Hippocampal formation (tissue), 2 donors: Measurements from ENCODE around the gene SH3GL3.

Source experiments
- DNase-seq, 2 donors: peaks; one replicate each; lab custom pipeline; 2025; lab: John Stamatoyannopoulos, UW

The SH3GL3 gene, protein sequence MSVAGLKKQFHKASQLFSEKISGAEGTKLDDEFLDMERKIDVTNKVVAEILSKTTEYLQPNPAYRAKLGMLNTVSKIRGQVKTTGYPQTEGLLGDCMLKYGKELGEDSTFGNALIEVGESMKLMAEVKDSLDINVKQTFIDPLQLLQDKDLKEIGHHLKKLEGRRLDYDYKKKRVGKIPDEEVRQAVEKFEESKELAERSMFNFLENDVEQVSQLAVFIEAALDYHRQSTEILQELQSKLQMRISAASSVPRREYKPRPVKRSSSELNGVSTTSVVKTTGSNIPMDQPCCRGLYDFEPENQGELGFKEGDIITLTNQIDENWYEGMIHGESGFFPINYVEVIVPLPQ

DNA sequence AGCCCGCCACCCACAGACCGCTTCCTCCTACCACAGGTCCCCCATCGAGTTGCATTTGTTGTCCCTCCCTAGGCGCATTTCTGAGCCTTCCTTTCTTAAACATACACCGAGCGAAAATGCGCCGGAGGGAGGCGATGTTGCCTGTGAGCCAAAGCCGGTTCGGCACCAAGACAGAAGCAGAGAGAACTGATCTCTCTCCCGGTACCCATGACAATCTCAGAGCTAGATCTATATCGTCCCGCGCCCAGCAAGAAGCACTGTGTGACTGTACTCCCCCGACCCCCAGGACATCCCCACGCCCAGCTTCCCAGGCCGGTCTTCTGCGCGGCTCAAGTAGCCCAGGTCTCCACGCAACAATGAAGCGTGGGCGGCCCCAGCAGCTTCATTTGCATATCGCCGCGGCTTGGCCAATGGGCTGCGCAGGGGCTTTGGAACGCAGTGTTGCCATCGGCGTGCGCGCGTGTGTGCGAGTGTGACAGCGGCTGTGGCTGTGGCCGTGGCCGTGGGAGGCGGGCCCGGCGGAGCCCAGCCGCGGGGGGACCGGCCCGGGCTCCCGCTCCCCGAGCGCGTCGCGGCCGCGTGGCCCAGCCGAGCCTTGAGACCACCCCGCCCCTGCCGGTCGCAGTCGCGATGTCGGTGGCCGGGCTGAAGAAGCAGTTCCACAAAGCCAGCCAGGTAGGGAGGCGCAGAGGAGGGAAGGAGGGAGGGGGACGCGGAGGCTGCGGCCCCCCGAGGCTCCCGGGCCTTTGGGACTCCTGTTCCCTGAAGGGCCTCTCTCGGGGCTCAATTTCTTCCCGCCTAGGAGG, at the start of gene SH3GL3:
SH3GL3 (plus strand) TSS at position 438 of the 806 bp plus-strand sequence; CDS start at position 631, 193 bp downstream.
- DNase-seq, result peak; percentile 89 to 91

DNA sequence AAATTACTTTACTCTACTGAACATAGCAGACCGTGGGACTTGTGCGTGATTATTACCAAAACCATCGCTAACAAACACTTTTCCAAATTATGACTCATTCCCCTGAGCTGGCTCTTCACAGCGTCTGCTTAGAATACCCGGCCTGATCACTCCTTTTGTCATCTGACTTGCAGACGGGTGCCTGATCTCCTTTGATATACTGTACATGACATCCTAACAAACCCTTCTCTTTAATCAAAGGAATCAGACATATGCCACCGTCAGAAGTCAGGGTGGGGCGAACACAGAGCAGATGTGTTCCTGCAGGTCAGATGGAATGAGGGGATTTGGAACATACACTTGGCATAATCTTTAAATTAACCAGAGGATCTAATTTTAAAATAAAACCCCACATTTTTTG, 48.5 kb upstream of the SH3GL3 start:
- DNase-seq, result no peak

DNA sequence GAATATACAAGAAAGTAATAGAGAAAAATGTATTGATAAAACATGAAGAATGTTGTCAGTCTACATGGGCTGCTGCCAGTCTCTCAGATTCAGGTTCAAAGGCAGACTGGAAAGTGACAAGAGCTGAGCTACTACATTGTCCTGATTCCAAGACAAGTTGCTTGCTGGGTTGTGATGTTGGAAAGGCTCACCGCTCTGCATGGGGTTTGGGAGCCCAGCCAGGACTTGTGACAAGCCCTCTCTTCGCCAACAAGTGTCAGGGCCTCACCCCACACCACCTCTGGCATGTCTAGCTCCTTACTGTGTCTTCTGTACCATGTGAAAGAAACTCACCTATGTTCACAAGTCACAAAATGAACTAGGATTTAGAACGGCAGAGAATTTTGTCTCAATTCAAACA, 43.0 kb upstream of the SH3GL3 start:
- DNase-seq, result no peak

DNA sequence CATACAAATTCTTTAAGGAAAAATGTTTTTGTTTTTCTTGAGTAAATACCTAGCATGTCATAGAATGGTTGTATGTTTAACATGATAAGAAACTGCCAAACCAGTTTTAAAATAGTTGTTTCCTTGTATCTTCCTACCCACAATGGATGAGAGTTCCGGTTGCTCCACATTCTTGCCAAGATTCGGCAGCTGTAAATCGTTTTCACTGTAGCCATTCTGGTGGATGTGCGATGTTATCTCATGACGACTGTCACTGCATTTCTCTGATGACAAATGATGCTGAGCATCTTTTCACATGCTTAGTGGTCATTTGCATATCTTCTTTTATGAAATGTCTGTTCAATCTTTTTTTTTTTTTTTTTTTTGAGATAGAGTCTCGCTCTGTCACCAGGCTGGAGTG, 36.6 kb upstream of the SH3GL3 start:
- DNase-seq, result no peak

DNA sequence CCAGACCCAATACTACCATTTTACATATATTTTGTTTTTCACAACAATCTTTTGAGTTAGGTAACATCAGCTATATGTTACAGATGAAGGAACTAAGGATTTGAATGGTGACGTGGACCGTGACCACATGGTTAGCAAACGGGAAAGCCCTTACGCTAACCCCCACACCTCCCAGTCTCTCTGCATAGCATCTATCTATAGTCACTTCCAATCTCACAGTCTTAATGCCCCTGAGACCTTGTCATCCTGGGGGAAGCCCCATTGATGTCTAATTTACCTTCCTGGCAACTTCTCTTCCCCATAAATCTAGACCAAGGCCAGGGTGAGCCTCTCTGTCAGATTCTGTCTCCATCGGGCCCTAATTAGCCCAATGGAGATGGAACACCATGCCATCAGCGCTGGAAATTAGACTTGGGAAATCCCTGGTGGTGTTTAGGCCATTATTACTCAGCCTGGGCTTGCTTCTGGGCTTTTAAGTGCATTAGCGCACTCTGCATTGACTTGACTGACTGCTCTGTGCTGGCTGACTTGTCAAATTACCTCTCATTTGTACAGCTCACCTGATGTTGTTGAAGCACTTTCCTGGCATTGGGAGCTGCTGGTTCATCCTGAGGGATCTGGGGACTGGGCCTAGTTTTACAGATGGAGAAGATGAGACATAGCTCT, 34.0 kb upstream of the SH3GL3 start:
- DNase-seq, result no peak

DNA sequence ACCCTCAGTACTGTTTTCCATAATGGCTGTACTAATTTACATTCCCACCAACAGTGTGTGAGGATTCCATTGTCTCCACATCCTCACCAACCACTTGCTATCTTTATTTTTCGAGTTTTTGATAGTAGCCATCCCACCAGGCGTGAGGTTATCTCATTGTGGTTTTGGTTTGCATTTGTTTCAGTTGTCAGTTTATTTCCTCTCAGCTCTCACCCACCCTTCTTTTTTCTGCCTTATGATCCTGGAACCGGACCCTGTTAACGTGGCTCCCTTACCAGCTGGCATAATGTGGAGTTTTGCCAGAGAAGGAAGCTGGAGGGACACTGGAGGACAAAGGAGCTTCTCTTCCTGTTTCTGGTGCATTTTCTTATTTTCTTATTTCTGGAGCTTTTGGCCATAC, 25.1 kb upstream of the SH3GL3 start:
- no peak for DNase-seq

DNA sequence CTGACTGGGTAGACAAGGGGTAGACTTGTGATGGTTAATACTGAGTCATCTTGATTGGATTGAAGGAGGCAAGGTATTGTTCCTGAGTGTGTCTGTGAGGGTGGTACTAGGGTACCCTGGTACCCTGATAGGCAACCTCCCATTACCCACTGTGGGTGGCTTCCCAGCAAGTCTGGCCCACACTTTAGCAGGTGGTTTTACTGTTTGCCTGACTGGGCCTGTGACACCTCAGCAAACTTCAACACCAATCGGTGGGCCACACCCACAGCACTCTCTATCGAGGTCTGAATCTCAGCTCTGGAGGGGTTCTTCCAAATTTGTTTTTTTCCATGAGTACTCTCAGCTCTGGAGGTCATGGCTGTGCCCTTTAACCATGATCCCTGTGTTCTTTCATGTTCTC, 24.6 kb upstream of the SH3GL3 start:
- no peak for DNase-seq

DNA sequence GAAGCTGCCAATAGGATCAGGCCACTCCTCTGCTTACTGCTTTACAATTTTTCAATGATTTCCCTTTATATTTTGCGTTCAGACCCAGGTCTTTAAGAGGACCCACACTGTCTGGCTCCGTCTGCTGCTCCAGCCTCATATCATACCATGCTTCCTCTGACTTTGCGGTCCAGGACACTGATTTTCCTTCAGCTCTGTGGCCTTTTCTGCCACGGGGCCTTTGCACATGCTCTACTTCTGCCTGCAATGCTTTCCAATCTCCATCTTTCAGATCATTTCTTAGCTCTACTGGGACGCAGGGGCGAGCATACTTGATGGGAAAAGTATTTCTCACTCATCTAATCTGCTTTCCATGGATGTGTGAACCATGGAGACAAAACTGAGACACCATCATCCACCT, 23.0 kb upstream of the SH3GL3 start:
- DNase-seq, result no peak

DNA sequence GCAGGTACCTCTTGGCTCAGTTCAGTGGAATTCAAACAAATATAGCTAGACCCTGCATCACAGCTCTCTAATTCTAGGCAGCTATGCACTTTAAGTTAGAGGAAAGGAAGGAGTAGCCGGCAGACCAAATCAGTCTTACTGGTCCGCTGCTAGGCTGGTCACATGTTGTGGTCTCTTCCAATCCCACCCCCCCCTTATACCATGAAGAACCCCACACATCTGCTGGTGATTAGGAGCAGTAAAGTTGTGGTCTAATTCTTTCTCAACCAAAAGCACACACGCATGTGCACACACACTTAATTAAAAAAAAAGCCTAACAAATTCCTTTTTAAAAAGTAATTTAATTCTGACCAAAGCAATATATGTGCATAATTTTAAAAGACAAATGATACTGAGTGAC, 16.7 kb upstream of the SH3GL3 start:
- no peak for DNase-seq

DNA sequence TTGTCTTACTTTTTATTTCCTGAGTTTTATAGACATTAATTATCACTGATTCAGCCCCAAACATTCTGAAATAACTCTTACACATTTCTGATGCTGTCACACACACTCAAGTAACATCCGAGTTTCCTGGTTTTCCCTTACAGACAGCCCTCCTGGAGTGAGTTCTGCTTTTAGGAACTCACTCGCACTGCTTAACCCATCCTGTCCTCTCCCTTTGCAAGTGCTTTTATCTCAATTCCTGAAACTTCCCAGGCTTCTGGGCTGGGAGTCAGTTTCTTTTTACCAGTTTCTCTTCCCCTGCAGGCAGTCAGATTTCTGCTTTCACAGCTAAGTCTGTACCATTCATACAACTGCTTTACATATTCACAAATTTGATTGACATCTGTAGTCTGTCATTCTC, 15.6 kb upstream of the SH3GL3 start:
- no peak for DNase-seq

DNA sequence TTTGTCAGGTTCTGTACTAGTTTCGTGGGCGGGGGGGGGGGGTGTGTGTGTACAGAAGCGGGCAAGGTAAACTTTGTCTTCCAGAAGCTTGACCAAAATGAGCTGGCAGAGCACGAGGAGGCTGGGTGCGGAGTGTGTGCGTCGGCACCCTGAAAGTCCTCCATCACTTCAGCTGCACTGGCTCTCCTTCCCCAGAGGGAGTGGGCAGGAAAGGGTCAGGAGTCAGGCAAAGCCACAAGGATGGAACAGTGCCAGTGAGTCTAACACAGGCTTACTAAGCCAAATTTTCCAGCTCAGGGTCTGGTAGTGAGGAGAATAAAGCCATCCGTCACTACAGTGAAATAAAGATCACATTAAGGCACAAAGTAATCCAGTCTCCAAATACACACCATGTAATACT, 11.9 kb upstream of the SH3GL3 start:
- no peak for DNase-seq

DNA sequence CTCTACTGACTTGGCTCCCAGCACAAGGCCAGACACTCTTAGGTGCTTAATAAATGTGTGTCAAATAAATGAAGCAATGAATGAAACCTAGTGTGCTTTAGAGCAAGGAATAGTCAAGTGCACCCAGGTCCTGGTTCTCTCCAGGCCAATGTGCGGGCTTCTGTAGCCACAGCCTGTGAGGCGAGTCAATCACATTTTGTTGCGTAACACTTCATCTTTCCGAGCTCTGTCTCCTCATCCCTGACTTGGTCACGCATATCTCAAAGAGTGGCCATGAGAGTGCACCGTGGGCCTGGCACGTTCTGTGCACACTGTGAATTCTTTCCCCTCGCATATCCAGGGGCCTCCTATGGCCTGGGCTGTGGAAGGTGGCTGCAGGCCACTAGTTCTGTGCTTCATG, 11.4 kb upstream of the SH3GL3 start:
- no peak for DNase-seq

DNA sequence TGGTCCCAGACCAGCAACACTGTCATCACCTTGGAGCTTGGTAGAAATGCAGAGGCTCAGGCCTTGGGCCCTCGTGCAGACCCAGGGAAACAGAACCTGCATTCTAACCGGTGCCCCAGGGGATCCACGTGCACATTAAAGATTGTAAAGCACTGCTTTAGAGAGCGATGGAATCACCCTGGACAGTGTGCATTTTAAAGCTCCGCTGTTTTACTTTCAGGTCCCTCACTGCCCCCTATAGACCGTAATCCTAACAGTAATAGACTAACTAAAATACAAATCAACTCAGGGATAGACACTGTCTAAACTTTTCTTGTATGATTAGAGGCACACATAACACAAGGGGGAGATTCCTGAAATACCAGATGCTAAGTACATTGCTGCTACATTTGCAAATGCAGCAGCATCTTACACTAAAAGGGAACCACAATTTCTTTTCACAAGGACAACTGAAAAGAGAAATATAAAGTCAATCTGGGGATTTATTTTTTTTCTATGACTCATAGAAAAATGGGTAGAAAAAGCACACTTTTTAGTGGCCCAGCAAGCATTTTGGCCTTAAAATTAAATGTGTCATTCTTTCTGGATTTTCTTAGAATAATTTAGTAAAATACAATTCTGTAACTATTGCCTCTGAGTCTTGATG, 10.5 kb upstream of the SH3GL3 start:
- DNase-seq, result peak in 1 of 2 donors; percentile 55

DNA sequence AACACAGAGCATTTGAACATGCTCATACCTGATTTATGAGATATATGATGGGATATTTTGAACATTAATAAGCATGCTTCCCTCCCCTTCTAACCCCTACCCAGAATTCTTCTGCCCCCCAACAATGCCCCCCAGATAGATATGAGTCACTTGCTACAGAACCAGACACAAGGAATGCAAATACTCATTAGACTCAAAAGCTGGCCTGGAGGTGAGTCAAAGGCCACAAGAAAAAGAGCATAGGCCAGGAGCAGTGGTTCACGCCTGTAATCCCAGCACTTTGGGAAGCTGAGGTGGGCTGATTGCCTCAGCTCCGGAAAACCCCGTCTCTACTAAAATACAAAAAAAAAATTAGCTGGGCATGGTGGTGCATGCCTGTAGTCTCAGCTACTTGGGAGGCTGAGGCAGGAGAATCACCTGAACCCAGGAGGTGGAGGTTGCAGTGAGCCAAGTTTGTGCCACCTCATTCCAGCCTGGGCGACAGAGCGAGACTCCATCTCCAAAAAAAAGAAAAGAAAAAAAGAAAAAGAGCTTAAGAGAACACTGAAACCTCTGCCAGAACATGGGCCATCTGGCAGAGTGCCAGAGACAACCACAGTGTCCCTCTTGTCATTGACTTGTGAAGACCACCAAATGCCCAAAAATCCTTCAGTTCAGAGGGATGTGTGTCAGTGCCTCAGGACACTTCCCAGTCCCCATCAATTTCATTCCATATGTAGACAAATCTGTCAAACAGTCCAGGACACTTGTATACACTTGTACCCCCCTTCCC, 3.9 kb upstream of the SH3GL3 start:
- no peak for DNase-seq

DNA sequence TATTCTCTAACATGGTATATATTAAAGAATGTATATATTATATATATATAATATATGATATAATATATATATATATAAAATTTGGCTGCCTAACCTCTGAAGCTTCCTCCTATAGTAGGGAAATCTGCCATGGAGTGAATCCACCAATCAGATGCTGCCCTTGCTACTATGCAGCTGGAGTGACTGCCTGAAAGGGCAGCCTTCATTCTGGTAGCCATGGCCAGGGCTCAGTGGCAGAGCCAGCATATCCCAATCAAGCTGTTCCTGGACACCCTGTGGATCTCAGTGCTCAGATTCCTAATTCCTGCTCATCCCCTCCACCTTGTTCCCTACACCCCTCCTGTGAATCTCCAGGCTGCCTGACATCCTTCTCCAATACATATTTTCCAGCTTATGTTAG, 2.2 kb upstream of the SH3GL3 start:
- no peak for DNase-seq

DNA sequence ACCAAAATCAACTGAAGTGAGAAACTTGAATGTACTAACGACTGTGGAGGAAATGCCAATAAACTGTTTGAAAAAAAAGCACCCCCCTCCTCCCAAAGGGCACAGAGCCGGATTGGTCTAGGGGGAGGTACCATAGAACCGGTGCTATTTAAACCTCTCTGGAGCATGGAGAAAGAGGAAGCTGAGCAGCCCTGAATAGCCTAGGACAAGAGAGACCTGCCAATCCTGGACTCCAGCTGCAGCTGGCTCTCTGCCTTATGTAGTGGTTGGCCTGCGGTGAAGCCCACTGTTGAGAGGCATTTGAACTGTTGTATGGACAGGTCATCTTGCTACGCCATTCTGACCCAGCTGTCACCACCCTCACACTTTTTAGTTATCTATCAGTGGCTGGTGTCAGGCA, 1.5 kb upstream of the SH3GL3 start:
- DNase-seq, result no peak

DNA sequence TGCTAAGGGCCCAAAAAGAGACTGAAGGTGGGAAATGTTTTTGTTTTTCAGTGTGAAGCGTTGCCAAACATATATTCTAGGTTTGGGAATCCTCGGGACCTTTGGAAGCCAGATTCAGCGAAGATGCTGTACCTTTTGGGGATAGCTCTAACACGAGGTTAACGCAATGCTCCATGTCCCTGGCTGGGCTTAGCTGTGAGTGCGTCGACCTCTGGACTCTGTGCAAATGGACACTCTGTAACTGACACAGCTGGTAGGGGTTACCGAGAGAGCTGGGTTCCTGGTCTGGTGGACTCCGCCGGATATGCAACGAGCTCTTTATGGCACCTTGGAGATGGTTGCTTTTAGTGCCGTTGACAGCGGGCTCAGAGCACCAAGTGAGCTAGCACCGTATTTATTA, 724 bp upstream of the SH3GL3 start:
- no peak for DNase-seq

DNA sequence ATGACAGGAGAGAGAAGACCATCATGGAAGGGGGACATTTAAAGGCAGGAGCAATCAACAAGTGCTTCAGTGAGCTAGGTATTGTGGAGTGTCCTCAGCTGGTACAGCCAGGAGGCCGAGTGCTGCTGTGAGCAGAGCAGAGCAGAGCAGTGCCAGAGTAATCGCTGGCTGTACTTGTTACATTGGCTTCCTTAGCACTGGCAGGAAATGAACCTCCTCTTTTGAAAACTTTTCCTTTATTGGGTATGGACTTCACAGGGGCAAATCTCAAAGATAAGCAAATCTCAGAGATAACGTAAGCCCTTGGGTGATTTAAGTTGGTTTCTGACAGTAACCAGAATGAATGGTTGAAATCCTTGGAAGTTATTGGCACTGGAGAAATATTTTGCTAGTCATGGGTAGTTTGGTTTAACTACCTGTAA, 2.1 kb downstream of the SH3GL3 start:
- DNase-seq, result peak in 1 of 2 donors; percentile 44

DNA sequence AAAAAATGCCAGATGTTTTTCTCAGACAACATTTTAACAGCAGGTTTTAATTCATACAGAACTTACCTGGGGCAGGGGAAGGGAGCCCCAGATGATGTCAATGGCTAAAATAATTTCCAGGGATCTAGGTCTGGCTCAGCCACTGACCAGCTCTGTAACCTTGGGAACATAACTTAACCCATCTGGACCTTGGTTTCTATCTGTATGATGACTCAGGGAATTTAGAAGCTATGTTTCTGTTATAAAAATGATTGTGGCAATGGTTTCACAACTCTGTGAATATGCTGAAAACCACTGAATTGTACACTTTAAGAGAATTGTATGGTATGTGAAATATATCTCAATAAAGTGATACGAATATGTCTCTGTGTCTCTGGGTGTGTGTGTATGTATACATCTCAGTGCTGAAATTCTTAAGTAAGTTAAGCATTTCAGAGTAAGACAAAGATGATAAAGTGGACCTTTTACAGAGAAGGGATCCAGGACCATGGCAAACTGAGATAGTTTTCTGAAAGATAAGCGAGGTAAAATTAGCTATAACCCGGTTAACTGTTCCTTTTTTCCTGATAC, 2.9 kb downstream of the SH3GL3 start:
- DNase-seq, result no peak

DNA sequence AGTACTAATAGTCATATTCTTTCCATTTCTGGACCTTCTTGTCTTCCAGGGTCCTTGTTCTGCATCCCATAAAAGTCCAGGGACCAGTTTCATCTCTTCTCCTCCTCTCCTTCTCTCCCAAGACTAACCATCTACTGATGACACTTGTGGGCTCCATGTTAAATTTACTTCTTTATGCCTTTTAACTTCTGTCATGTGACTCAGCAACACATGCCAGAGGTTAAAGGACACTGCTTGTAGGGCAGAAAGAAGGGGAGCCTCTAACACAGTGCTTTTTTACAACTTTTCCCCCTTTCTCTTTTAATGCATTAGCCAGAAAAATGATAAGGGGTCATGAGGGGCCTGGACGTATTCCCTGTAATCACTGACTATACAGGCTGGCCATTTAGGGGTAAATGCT, 10.0 kb downstream of the SH3GL3 start:
- DNase-seq, result no peak

DNA sequence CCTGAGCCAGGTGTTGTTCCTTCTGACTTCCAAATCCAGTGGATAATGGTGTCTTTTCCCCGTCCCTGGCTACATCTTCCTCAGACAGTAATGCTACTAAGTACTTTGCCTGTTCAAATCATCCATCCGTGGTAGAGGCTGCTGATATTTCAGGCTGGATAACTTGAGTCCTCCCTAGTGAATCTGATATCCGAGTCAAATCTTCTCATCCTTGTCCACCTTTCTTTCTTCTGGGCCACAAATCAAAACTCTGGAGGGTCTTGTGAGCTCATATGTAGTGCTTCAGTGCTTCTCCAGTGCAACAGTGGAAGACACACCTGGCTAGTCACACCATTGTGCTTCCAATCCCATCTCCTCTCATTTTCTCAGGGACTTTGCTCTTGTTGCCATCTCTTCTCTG, 11.2 kb downstream of the SH3GL3 start:
- no peak for DNase-seq
